ELF-1 (cell line): ENCODE data around the gene ITPR1.
"Not testable (repeated sequence)": the region's sequence is repeated elsewhere in the genome, so short reads cannot be mapped to it uniquely, and the experiment has no call there.

Experiments
- DNase-seq: peaks from one replicate; pipeline ENCODE4 v3.0.0-alpha.2; 2016; ENCODE audit warnings: low read depth, low spot score

Gene ITPR1

DNA sequence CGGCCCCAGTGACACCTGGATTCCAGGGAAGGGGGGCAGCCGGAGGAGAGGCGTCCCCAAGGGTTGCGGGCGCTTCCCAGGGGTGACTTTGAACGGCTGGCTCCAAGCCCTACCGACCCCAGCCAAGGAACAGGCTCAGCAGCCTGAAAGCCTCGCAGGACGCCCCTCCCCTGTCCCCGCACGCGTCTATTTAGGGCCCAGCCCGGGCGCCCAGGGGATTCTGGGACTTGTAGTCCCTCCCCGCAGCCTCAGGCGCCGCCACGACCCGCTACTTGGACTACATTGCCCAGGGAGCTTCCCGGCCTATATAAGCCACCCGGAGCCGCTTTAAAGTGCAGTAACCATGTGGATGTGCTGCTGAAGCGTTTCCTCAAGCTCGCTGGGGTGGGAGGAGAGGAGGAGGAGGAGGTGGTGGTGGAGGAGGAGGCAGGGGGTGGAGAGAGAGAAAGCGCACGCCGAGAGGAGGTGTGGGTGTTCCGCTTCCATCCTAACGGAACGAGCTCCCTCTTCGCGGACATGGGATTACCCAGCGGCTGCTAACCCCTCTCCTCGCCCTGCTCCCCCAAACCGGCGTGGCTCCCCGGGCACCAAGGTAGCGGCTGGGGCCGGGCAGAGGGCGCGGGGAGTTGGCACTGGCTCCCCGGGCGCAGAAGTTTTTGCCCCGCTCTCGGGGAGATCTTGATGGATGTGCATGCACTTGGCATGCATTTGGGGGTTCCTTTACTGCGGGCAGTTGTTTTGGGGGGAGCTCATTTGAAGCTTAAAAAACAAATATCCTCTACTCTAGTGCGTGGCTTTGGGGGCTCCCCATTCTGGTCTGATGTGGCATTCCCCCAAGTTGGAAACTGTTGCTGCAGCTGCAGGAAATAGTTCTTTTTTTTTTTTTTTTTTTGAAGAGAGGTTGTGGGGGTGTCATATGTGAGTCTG is at the start of gene ITPR1:
ITPR1 (plus strand) TSS at position 335 of the 927 bp plus-strand sequence. CDS start 23,144 bp downstream, outside the sequence.
- peak; percentile 99 for DNase-seq

DNA sequence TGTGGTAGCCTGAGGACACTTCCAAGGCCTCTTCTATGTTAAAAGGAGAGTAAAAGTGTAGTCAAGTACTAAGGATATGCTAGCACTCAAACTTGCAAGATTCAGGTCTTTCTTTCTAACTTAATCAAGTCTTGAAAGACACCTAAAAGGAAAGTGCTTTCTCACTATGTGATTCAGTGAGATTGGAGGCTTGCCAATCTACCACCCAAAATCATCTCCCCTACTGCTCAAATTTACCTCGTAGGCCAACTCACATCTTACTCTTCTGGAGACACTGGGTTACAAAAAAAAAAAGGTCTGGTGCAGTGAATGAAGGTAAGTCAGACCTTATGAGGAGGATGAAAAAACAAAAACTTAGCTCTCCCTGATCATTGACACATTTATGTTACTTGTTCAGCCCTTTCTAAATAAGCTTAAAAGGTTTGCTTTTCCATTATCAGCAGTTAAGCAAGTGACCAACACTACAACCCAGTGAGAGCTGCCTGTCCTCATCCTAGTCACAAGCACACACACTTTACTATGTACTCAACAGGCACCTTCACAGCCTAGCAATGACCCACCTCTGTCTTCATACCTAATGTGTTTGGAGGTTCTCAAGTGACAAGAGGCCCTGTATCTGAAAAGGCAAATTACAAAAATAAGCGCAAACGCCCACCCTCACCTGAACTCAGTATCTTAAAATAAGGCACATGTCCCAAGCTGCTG is 45.7 kb upstream of the ITPR1 start:
- no peak for DNase-seq

DNA sequence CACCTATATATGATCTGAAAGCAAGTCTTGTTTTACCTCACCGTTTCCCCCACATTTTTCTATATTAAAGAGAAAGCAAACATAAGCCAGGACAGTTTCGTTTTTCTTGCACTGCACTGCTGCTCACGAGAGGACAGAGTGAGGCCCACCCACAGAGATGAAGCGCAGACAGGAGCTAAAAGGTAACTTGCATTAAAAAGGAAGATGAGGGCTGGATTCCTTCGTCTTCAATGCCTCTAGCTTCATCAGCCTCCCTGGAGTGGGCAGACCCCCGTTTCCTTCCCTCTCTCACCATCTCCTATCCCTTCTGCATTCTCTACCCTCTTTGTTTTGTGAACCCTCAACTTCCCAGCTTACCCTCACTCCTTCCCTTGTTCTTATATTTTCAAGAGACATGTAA is 45.0 kb upstream of the ITPR1 start:
- no peak for DNase-seq

DNA sequence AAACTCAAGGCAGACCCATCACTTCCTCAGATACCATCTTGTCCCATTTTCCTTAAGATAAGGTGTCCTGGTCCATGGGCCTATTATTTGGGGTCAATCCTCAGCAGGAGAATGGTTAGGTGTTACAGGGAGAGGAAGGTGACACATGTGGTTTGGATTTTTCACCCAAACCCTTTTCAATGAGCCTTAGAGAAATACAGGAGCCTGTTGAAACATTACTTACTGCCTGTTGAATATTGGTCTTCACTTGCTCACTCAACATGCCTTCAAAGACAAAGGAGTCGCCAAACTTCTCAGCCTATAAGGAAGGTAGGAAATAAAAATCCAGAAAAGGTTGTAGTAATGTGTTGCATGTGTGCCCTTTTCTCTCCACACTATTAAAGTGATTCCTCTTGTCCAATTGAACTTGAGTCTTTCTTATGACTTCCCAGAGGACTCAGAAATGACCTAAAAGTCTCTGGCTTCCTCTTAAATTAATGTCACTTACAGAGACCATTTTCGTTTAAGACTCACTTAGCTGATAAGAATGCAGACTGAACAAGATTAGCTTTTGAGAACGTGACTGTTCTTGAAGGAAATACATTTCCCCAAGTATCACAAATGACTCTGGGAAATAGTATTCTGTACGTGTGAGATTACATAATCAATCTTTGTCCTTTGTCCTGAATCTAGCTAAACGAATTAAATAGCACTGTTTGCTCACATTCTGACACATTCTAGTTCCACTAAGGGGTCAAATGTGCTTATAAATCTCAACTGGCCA is 43.9 kb upstream of the ITPR1 start:
- no peak for DNase-seq

GRCh38 chr3:4454142-4454541 is 39.0 kb upstream of the ITPR1 start:
- DNase-seq = no peak

GRCh38 chr3:4456780-4457179 is 36.4 kb upstream of the ITPR1 start:
- DNase-seq = not testable (repeated sequence)

- no peak for DNase-seq
Observed at GRCh38 chr3:4458961-4459360, 34.2 kb upstream of the ITPR1 start.

DNA sequence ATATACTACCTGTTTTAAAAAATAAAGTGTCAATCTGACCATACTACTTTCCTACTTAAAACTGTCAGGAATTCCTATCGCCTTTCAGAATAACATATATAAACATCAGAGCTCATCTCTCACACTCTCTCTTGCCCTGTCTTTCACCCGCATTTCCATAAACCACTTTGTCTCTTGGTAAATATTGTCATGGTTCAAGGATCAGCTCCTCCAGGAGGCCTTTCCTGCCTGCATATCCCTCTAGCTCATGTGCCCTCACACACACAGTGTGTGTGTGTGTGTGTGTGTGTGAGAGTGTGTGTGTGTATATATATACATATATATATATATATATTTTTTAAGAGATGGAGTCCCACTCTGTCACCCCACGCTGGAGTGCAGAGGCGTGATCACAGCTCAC is 32.8 kb upstream of the ITPR1 start:
- DNase-seq = no peak

DNA sequence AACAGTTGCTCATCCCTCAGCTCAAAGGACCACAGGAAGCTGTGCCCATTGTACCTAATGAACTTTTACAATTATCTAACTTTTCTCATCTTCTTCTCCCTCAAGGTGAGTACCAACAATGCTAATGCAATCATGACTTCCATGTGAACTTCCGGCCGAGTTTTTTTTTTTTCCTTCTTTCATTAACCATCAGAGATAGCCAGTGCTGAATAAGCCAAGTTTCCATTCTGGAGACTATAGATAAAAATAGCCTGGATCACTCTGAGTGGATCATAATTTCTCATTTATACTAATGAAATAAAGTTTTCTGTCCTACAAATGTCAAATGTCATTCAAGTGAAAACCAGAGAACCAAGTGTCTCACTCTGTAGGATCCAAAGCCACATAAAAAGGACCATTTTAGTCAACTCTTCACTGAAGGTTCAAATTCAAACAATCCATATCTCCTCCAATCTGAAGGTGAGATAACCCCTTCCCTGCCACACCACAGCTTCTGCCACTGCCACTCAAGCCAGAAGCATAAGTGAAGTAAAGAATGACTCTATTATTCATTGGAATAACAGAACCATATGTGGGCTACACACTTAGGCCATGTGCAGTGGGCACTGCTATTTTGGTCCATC is 31.6 kb upstream of the ITPR1 start:
- DNase-seq = no peak

DNA sequence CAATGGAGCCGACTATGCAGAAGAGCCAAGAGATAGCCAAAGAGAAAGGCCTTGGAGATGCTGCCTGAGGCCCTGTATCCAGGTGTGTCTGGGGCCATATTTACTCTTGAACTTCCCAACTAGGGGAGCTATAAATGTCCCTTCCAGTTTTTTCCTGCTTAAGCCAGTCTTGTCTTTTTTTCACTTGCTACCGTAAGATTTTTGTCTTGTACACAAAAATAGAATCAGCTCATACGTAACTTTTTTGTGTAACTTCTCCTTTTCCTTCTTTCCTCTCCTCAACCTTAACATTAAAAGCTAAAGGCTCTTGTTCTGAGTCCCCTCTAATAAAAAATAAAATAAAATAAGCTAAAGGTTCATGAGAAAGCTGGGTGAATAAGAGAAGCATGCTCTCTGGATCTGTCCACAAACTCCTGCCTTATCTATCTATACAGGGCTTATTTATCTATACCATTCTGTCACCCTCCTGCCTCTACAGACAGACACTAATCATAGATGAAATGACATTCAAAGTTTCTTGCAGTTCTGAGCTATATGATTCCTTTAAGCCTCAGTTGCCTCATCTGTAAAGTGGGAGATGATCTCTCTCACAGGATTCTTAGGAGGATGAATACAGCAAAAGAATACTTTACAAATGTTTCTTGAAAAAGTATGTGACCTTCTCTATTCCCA is 30.6 kb upstream of the ITPR1 start:
- DNase-seq = no peak

- no peak for DNase-seq
Observed at GRCh38 chr3:4464576-4464975, 28.6 kb upstream of the ITPR1 start.

DNA sequence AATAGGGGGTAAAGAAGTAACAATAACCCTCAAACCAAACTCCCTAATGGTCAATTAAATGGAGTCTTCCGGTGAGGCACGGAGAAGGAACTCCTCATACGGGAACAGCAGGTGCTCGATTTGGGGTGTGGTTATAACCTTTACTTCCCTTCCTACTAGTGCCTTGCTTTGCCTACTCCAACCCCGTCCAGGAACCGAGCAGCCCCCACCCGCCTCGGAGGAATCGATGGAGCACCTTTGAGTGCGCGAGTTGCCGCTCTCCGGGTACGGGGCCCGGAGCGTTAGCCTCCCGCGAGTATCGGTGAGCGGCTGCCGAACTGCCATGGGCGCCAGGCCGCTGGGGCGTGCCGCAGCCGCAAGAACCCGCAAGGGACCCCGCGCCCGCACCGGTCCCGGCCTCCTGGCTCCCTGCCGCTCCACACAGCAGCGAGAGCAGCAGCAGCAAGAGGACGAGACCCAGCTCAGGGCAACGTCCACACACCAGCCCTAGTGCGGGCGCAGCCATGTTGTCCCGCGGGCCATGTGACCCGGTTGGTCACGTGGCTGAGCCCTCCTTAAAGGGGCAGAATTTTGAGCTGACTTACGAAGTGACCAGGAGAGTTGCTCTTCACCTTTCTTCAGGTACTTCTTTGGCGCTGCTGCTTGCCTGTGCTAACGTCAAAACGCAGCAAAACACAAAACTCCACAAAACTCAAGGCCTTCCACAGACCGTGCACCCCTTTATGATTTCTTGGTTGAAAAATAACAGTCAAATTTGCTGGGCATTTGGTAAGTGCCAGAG is 26.2 kb upstream of the ITPR1 start, which contains the start of gene SUMF1:
SUMF1 (minus strand) TSS at position 529 of the 781 bp plus-strand sequence; CDS start at position 505, 24 bp downstream.
- DNase-seq = peak; percentile 85

DNA sequence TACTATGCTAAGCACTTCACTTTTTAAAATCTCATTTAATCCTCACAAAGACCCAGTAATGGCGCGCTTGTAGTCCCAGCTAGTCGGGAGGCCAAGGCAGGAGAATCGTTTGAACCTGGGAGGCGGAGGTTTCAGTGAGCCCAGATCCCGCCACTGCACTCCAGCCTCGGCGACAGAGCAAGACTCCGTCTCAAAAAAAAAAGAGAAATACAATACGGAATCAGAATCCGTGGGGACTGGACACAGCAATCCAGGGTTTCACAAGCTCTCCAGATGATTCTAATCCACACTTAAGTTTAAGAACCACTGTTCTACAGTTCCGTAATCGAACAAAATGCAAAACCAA is 25.7 kb upstream of the ITPR1 start:
- no peak for DNase-seq

DNA sequence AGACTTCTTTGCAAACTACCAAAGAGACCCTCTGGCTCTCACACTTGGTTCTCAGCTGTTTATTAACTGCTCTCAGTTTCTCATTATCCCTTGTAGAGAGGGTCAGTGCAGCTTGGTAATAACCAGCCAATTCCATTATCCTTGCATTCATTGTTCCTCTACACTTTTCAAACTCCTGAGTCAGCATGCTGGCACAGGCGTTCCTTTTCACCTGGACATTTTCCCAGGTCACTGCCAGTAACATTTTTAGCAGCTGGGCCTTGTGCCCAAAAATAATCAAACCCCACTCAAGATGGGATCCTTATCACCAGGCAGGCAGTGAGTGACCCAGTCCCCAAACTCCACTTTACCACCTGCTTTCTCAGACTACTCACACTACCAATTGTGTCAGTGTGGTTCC is 21.2 kb upstream of the ITPR1 start:
- DNase-seq = no peak

DNA sequence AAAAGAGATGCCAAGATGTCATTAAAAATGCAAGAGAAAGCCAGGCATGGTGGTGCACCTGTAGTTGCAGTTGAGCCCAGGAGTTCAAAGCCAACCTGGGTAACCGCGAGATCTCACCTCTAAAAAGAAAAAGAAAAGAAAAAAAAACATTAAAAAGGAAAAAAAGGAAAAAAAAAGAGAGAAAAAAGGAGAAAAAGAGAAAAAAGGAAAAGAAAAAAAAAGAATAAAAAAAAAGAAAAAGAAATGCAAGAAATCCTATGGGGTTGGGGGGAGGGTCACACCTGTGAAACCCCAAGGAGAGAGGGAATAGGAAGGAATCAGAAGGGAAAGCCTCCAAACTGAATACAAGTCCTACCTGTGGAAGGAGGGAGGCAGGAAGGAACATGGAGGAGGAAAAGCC is 20.8 kb upstream of the ITPR1 start:
- no peak for DNase-seq

DNA sequence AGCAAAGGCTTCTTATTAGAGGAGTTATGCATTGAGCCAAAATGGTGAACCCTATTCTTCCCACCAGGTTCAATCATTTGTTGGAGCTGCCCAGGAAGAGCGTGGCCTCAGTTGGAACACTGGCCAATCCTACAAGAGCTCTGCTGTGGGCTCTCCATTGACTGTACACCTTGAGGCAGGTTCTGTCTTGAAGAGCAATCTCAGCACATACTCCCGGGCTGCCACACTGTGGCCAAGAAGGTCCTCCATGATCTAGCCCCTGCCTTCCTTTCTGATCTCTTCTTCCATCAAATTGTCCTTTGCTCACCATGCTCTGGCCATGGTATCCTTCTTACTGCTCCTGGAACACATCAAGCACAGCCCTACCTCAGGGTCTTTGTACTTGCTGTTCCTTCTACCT is 20.4 kb upstream of the ITPR1 start:
- DNase-seq = no peak

DNA sequence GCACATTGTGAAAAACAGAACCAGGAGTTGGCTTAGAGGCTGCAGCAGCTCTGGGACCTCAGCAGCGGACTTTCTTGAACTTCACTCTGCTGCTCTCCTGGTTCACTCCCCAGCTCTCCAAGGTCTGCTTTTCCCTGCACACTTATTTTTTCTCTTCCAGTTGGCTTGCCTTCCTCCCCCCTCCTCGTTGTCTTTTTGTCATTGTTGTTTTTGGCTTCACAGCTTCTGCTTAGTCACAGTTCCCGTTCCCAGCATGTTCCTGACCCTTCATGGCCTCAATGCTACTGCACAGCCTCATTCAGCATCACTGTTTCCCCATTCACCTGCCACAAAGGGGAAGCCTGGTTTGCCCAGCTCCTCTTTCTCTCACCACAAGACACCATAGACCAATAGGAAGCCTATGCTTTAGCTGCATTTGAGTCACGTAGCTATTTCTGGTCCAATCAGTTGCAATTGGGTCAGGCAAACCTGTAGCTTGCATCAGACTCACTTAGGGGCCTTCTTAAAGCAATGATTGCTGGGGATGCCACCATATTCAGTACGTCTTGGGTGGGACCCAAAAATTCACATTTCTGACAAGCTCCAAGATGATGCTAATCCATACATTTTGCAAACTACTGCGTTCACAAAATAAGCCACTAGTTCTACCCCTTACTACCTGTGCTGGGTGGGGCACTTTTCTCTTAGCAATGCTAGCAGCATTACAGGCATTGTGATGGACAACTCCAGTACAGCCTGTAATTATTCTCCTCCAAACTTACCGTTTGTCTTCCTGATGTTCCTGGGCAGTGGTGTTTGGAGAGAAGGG is 18.3 kb upstream of the ITPR1 start:
- DNase-seq = peak; percentile 30

DNA sequence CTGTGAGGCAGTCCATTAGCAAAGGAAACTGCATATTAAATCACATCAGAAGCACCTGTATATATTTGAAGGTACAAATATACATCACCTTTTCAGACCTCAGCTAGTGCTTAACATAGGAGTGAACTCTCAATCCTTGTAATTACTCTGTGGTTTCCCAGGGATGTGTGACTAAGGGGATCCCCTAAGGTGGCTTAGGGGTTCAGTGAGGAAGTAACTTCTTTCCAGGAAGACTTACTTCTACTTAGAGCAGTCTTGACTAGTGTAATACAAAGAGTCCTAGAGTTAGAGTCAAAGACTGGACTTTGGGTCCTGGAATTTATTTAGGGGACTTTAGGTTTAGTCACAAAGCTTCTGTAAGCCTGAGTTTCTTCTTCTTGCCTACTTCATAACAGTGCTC is 17.3 kb upstream of the ITPR1 start:
- no peak for DNase-seq

DNA sequence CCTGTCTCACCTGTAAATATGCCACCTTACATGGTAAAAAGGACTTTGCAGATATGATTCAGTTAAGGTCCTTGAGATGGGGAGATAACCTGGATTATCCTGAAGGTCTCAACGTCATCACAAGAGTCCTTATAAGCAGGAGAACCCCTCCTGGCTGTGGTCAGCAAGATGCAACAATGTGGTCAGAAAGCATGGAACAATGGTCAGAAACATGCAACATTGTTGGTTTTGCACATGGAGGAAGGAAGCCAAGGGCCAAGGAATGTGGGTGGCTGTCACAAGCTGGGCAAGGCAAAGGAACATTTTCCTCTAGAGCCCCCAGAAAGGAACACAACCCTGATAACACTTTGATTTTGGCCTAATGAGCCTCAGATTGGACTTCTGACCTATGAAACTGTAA is 16.7 kb upstream of the ITPR1 start:
- no peak for DNase-seq
